SKM-1 treated with dmso at 0.1 percent for 144 hours (cell line): ENCODE data around the gene PRDX2.

Source experiments
- DNase-seq: peaks from one replicate; lab custom pipeline; 2025; ENCODE audit not compliant: unreplicated experiment; lab: John Stamatoyannopoulos, UW

Gene PRDX2

DNA sequence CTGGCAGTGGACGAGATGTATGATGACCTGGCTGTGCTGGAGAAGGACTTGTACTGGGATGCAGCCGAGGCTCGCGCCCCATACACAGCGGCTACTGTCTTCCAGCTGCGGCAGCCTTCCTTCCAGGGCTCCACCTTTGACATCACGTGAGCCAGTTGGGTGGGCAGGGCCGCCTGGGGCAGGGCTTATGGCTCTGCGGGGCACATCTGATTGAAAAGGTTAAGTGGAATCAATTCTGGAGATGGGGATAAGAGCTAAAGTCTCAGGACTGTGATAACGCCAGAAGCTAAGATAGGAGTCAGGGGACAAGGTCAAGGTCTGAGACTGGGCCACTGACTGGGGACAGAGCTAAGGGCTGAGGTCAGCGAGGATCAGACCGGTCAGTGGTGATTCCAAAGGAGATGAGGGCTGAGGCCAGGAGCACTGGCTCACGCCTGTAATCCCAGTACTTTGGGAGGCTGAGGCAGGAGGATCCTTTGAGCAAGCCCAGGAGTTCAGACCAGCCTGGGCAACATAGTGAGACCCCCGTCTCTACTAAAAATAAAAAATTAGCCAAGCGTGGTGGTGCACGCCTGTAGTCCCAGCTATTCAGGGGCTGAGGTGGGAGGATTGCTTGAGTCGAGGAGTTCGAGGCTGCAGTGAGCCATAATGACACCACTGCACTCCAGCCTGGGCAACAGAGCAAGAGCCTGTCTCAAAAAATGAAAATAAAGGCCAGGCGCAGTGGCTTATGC is 45.3 kb downstream of the PRDX2 start:
- no peak for DNase-seq

DNA sequence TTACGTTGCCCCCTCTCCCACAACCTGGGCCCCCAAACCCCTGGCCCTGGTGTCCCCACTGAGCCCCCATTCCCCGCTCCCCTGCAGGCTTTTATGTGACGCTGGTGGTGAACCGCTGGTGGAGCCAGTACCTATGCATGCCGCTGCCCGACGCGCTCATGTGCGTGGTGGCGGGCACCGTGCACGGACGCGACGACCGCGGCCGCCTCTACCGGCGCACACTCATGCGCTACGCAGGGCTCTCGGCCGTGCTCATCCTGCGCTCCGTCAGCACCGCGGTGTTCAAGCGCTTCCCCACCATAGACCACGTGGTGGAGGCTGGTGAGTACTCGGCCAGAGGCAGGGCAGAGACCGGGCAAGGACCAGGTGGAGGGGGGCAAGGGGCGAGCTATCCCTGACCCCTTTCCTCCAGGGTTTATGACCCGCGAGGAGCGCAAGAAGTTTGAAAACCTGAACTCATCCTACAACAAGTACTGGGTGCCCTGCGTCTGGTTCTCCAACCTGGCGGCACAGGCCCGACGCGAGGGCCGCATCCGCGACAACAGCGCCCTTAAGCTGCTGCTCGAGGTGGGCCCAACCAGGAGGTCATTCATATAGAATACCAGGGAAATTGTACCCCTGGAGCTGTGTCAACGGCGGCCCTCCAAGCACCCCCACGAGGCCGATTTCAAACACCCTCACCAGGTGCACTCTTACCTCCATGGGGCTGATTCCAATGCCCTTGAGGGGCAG is 47.0 kb downstream of the PRDX2 start:
- DNase-seq = no peak

DNA sequence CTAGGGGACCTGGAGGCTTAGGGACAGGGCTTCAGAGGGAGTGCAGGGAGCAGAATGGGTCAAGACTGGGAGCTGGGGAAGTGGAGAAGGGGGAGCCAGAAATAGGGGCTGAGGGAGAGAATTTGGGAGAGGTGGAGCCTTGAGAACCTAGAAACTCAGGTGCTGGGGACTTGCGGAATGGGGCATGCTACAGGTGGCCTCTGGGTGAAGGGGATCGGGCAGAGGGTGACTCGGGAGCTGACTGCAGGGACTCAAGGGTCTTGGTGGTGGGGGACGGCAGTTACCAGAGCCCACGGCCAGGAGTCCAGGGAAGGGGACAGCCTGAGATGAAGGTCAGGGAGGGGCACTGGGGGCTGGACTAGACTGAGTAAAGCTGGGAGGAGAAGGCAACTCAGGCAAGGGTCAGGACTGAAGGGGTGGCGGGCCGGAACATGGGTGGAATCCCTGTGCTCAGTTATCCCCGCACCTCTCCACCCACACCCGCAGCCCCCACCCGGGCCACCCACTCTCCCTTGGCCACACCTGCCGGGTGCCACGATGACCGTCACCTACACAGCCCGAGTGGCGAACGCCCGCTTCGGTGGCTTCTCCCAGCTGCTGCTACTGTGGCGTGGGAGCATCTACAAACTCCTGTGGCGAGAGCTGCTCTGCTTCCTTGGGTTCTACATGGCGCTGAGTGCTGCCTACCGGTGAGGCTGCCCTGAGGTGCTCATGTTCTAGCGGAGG is 49.4 kb downstream of the PRDX2 start:
- DNase-seq = no peak

DNA sequence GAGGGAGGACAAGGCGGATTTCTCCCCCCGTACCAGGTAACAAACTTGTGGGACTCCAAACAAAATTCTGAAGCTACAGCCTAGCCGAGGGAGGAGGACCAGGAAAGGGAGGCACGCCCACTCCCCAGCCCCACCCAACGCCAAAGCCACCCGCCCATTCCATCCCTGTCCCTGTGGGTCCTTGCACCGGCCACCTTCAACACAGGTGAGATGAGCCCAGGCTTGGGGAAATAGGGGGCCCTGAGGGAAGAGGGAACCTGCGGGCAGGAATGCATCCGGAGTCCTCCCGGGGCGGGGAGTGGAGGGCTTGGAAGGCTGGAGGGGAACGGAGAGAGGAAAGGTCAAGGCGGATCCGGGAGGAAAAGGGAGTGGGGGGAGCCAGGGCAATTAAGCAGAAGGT is 50.0 kb downstream of the PRDX2 start, which contains the start of gene BEST2:
Gene BEST2 (plus strand): TSS at position 157 of the 400 bp plus-strand sequence. CDS start 802 bp downstream, outside the sequence.
- no peak for DNase-seq

DNA sequence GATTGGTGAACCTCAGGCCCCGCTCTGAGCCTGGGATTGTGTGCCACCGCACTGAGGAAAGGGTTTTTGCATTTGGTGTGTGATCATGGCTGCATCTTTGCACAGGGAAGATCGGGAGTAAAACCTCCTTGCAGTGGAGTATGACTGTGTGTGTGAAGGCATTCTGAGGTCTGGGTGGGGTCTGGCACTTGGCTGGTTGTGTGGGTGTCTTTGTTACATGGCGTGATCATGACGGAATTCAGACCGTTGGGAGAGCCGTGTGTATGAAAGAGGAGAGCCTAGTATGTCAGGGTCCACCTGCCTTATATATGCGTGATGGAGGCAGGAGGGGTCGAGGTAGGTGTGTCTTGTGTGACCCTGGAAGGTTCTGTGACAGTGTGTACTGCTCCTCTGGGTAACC is 50.7 kb downstream of the PRDX2 start:
- DNase-seq = no peak

DNA sequence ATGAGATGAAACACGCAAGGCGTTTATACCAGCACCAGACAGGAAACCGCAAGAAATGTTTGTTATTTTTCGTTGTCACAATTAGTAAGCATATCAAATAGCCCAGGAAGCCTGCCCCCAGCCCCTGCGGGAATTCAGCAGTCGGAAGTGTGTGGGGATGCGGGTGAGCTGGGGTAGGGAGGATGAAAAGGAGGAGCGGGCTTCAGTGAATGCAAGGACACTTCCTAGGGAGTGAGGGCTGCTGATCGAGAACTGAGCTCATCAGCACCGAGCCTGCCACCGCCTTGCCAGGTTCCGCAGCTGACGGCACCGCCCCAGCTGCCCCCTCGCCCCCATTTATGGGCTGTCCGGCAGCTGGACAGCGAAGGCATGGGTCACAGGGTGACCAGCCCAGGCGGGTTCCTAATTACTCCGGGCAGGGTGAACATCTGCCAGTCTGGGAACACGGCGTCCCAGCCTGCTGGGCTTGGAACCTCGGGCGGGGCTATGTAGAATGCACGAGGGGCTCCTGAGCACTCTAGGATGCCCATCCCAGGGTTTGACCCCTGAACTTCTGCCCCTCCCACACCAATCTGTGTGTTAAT is 51.6 kb downstream of the PRDX2 start:
- DNase-seq = peak; percentile 92

DNA sequence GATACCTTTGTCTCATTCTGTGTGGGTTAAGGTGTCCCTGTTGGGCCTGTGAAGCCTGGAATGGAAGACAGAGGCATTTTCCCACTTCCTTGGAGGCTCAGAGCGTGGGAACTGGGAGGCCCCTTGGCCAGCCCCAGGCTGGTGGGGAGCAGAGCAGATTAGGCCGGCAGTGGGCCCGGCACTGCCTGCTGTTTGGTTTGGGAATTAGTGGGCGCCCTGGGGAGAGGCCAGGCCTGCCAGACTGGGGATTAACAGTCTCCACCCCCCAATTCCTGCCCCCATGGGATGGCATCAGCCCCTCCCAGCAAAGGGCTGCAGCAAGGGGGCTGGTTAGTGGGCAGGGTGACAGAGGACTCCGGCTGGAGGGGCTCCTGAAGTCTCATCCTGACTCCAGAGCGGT is 53.1 kb downstream of the PRDX2 start:
- no peak for DNase-seq
